ENCODE data around the gene CTRB1. TPM values are rescaled to one million over a fixed set of nuclear protein-coding genes. Genes with fewer than 3 reads are reported as not detected.
"Not testable (repeated sequence)": the region's sequence is repeated elsewhere in the genome, so short reads cannot be mapped to it uniquely, and the experiment has no call there.

CTRB1 gene
- total RNA-seq, 1 experiment from 2014 or later, result not detected

GRCh38 chr16:75272097-75272551 is 53.3 kb downstream of the CTRB1 start:
- Histone ChIP-seq H3K4ac (ENCODE audit: low read depth, low read length) (no peak overlapping the region), H3T11ph (ENCODE audit: low read length) (no peak overlapping the region), H3K27ac (ENCODE audit: insufficient read length, low read depth, low read length) (no peak overlapping the region), H2BK5ac (ENCODE audit: insufficient read length, low read length) (no peak overlapping the region), H3K4me2 (ENCODE audit: insufficient read depth, insufficient read length, low read length) (no peak overlapping the region), H2AFZ (ENCODE audit: low read length) (no peak overlapping the region), H4K8ac (replicated peaks; ENCODE audit: insufficient read length, low read depth, low read length) (no peak overlapping the region), H2BK12ac (ENCODE audit: insufficient read length, low read depth, low read length) (no peak overlapping the region), H4K5ac (ENCODE audit: insufficient read length, low read depth, low read length) (no peak overlapping the region), H3K23me2 (ENCODE audit: insufficient read length, low read depth, low read length, poor library complexity, severe bottlenecking) (no peaks in the 10 kb centered on the region), H4K20me1 (ENCODE audit: control insufficient read depth, insufficient read depth, insufficient read length) (no peaks in the 10 kb centered on the region), H3K27me3 (ENCODE audit: insufficient read depth, low read length) (no peaks in the 10 kb centered on the region), H2AK5ac (ENCODE audit: insufficient read length, low read length) (no peak overlapping the region), H3K79me2 (ENCODE audit: insufficient read depth, low read length) (no peaks in the 10 kb centered on the region), H2BK20ac (ENCODE audit: low read depth, low read length, poor library complexity, severe bottlenecking) (no peak overlapping the region), H3K56ac (ENCODE audit: insufficient read length, low read depth, low read length) (no peak overlapping the region), H3K18ac (ENCODE audit: insufficient read length, low read depth, low read length) (no peak overlapping the region), H3K9ac (ENCODE audit: extremely low read depth, insufficient read length, low read length) (no peak overlapping the region), H4K91ac (ENCODE audit: insufficient read length, low read depth, low read length) (no peak overlapping the region), H3K14ac (ENCODE audit: insufficient read depth, low read length) (no peak overlapping the region), H3K79me1 (ENCODE audit: insufficient read depth, low read depth, low read length, poor library complexity, severe bottlenecking) (no peaks in the 10 kb centered on the region), H2BK120ac (ENCODE audit: low read depth, low read length, poor library complexity, severe bottlenecking) (no peak overlapping the region), H2BK15ac (ENCODE audit: low read depth, low read length) (no peak overlapping the region), H3K9me3 (ENCODE audit: control insufficient read depth, low read depth, low read length) (no peaks in the 10 kb centered on the region), H3K4me1 (ENCODE audit: insufficient read depth, low read length) (no peaks in the 10 kb centered on the region; the same call in 1 of the 2 replicates), H3K23ac (ENCODE audit: insufficient read length, low read depth, low read length) (no peak overlapping the region)
- H3K27ac Mint-ChIP-seq, result no peak overlapping the region
- H3K9me3 Mint-ChIP-seq, result no peaks in the 10 kb centered on the region
- H3K4me3 Mint-ChIP-seq, result no peak overlapping the region
- WGBS (ENCODE audit: extremely low coverage, insufficient read length, low lambda C conversion rate), result no CpG with 5 or more reads among the region's 12 CpGs
- H3K36me3 Mint-ChIP-seq (ENCODE audit: insufficient read depth in 1 of 3, low read depth in 3 of 3), result no peaks in the 10 kb centered on the region
- no peak for DNase-seq
- no peak for TF ChIP-seq CTCF (conservative IDR thresholded peaks at IDR 0.05)
- H3K4me1 Mint-ChIP-seq, result no peaks in the 10 kb centered on the region; a peak in 1 of 4 replicates
- H3K27me3 Mint-ChIP-seq (ENCODE audit: low read depth), result no peaks in the 10 kb centered on the region; the same call in 1 of the 2 replicates

DNA sequence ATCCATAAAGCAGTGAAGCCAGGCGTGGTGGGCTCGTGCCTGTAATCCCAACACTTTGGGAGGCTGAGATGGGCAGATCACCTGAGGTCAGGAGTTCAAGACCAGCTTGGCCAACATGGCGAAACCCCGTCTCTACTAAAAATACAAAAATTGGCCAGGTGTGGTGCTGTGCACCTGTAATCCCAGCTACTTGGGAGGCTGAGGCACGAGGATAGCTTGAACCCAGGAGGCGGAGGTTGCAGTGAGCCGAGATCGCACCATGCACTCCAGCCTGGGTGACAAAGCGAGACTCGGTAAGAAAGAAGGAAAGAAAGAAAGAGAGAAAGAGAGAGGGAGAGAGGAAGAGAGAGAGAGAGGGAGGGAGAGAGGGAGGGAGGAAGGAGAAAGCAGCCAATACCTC is 53.8 kb downstream of the CTRB1 start:
- not testable (repeated sequence) for H3K27me3 ChIP-seq (ENCODE audit: insufficient read depth, low read length); H3K9ac ChIP-seq (ENCODE audit: extremely low read depth, insufficient read length, low read length); H3K4me3 Mint-ChIP-seq; H2BK20ac ChIP-seq (ENCODE audit: low read depth, low read length, poor library complexity, severe bottlenecking); H3K4me1 Mint-ChIP-seq; H3K4me1 ChIP-seq (ENCODE audit: insufficient read depth, low read length); H3K56ac ChIP-seq (ENCODE audit: insufficient read length, low read depth, low read length); H4K20me1 ChIP-seq (ENCODE audit: control insufficient read depth, insufficient read depth, insufficient read length); DNase-seq; H3K23me2 ChIP-seq (ENCODE audit: insufficient read length, low read depth, low read length, poor library complexity, severe bottlenecking); H2BK120ac ChIP-seq (ENCODE audit: low read depth, low read length, poor library complexity, severe bottlenecking); H2BK12ac ChIP-seq (ENCODE audit: insufficient read length, low read depth, low read length); H3K36me3 Mint-ChIP-seq (ENCODE audit: insufficient read depth in 1 of 3, low read depth in 3 of 3); H3T11ph ChIP-seq (ENCODE audit: low read length); H3K79me2 ChIP-seq (ENCODE audit: insufficient read depth, low read length); H3K4ac ChIP-seq (ENCODE audit: low read depth, low read length); H4K8ac ChIP-seq (replicated peaks; ENCODE audit: insufficient read length, low read depth, low read length); H3K23ac ChIP-seq (ENCODE audit: insufficient read length, low read depth, low read length); H3K9me3 Mint-ChIP-seq; H3K27ac ChIP-seq (ENCODE audit: insufficient read length, low read depth, low read length); H3K27ac Mint-ChIP-seq; H4K5ac ChIP-seq (ENCODE audit: insufficient read length, low read depth, low read length); H2AFZ ChIP-seq (ENCODE audit: low read length); H2BK15ac ChIP-seq (ENCODE audit: low read depth, low read length); H2AK5ac ChIP-seq (ENCODE audit: insufficient read length, low read length); H3K14ac ChIP-seq (ENCODE audit: insufficient read depth, low read length); H2BK5ac ChIP-seq (ENCODE audit: insufficient read length, low read length); H3K4me2 ChIP-seq (ENCODE audit: insufficient read depth, insufficient read length, low read length); H3K27me3 Mint-ChIP-seq (ENCODE audit: low read depth); H3K18ac ChIP-seq (ENCODE audit: insufficient read length, low read depth, low read length); H3K9me3 ChIP-seq (ENCODE audit: control insufficient read depth, low read depth, low read length); H4K91ac ChIP-seq (ENCODE audit: insufficient read length, low read depth, low read length); H3K79me1 ChIP-seq (ENCODE audit: insufficient read depth, low read depth, low read length, poor library complexity, severe bottlenecking)
- WGBS (ENCODE audit: extremely low coverage, insufficient read length, low lambda C conversion rate), result no CpG with 5 or more reads among the region's 10 CpGs

Measured in H9 (cell line).